GM21526 (cell line): ENCODE results near the gene ZYX.
"Not testable (repeated sequence)": the region's sequence is repeated elsewhere in the genome, so short reads cannot be mapped to it uniquely, and the experiment has no call there.

Experiments used
- ATAC-seq: cut with Tn5 transposase; IDR thresholded peaks from one replicate; pipeline ENCODE4 v1.9.1; 2021; ENCODE audit warnings: moderate library complexity; ENCODE audit not compliant: unreplicated experiment, low FRiP score

The ZYX gene

GRCh38 chr7:143384661-143385631 is 3.8 kb downstream of the ZYX start:
- ATAC-seq: no peak

- no peak for ATAC-seq
These were observed 5.0 kb downstream of the ZYX start for GRCh38 chr7:143385891-143386781.

- no peak for ATAC-seq
These were observed 6.2 kb downstream of the ZYX start for GRCh38 chr7:143387156-143387975.

GRCh38 chr7:143388051-143388450 is 6.9 kb downstream of the ZYX start:
- ATAC-seq: no peak

GRCh38 chr7:143388491-143389101 is 7.5 kb downstream of the ZYX start:
- ATAC-seq: no peak

- ATAC-seq: no peak
These were observed 8.4 kb downstream of the ZYX start for GRCh38 chr7:143389316-143390103.

GRCh38 chr7:143390104-143390772 is 9.1 kb downstream of the ZYX start:
- ATAC-seq: no peak

- ATAC-seq: no peak
These were observed 9.7 kb downstream of the ZYX start for GRCh38 chr7:143390773-143391317.

GRCh38 chr7:143391462-143392404 is 10.6 kb downstream of the ZYX start:
- no peak for ATAC-seq

GRCh38 chr7:143392427-143392826 is 11.3 kb downstream of the ZYX start:
- not testable (repeated sequence) for ATAC-seq

- no peak for ATAC-seq
These were observed 11.7 kb downstream of the ZYX start for GRCh38 chr7:143392875-143393266.

GRCh38 chr7:143393267-143394041 is 12.3 kb downstream of the ZYX start:
- ATAC-seq: no peak

GRCh38 chr7:143394068-143394467 is 12.9 kb downstream of the ZYX start:
- ATAC-seq: no peak

- no peak for ATAC-seq
These were observed 13.6 kb downstream of the ZYX start for GRCh38 chr7:143394777-143395176.

- no peak for ATAC-seq
These were observed 14.3 kb downstream of the ZYX start for GRCh38 chr7:143395187-143396149.
